T1000 (cell line): ENCODE results near the gene AHDC1.
A peak's percentile ranks its signal among the peaks of the same experiment; 100 is the strongest.
"Not testable (repeated sequence)": the region's sequence is repeated elsewhere in the genome, so short reads cannot be mapped to it uniquely, and the experiment has no call there.

Experiments used
- DNase-seq: peaks from one replicate; lab custom pipeline; 2025; ENCODE audit warnings: mixed read lengths; lab: John Stamatoyannopoulos, UW

Gene AHDC1

GRCh38 chr1:27517301-27517700 is 86.6 kb downstream of the AHDC1 start:
- DNase-seq = no peak

GRCh38 chr1:27515626-27516025 is 88.3 kb downstream of the AHDC1 start:
- no peak for DNase-seq

GRCh38 chr1:27513958-27514357 is 90.0 kb downstream of the AHDC1 start:
- DNase-seq = no peak

- DNase-seq = no peak
Measured at GRCh38 chr1:27513528-27513927, 90.4 kb downstream of the AHDC1 start.

GRCh38 chr1:27509127-27510080 is 94.5 kb downstream of the AHDC1 start:
- DNase-seq = no peak

GRCh38 chr1:27507960-27508665 is 95.8 kb downstream of the AHDC1 start:
- no peak for DNase-seq

- no peak for DNase-seq
Measured at GRCh38 chr1:27506703-27507102, 97.2 kb downstream of the AHDC1 start.

- no peak for DNase-seq
Measured at GRCh38 chr1:27505420-27505680, 98.6 kb downstream of the AHDC1 start.

- no peak for DNase-seq
Measured at GRCh38 chr1:27504588-27505419, 99.1 kb downstream of the AHDC1 start.

- DNase-seq = no peak
Measured at GRCh38 chr1:27503844-27504587, 99.9 kb downstream of the AHDC1 start.

- DNase-seq = no peak
Measured at GRCh38 chr1:27503033-27503432, 100.9 kb downstream of the AHDC1 start.

GRCh38 chr1:27501159-27501558 is 102.8 kb downstream of the AHDC1 start:
- DNase-seq = not testable (repeated sequence)

- no peak for DNase-seq
Measured at GRCh38 chr1:27499142-27499541, 104.8 kb downstream of the AHDC1 start.

- no peak for DNase-seq
Measured at GRCh38 chr1:27496604-27497155, 107.3 kb downstream of the AHDC1 start.

- no peak for DNase-seq
Measured at GRCh38 chr1:27492796-27493195, 111.1 kb downstream of the AHDC1 start.

GRCh38 chr1:27491748-27492700 is 111.9 kb downstream of the AHDC1 start:
- no peak for DNase-seq

- DNase-seq = peak; percentile 95
Measured at GRCh38 chr1:27489973-27490741, 113.8 kb downstream of the AHDC1 start, which contains the start of gene WASF2. Gene WASF2 (minus strand): TSS chr1:27490167. CDS start chr1:27428890, 61,277 bp downstream.

GRCh38 chr1:27489501-27489972 is 114.4 kb downstream of the AHDC1 start:
- DNase-seq = no peak
